Upper lobe of left lung (tissue), 4 donors: Measurements from ENCODE around the gene HYAL1.

ENCODE experiments used
- EP300 ChIP-seq, 4 donors: sonication (generic); formaldehyde crosslinking; IDR thresholded peaks; one replicate each; pipeline ENCODE4 v1.5.1; 2017; ENCODE audit warnings: antibody characterized with exemption in 4 of 4, control low read depth in 2 of 4
- TF ChIP-seq, protein P1 (sequence below), 6 experiments: fragments of 450-650 bp in 4 of 6; fragments of 200-600 bp in 2 of 6; sonication (generic) in 2 of 6; IDR thresholded peaks; one replicate each; pipeline ENCODE4 v1.5.1; 2016 to 2019; ENCODE audit warnings: antibody characterized with exemption in 6 of 6

DNA sequence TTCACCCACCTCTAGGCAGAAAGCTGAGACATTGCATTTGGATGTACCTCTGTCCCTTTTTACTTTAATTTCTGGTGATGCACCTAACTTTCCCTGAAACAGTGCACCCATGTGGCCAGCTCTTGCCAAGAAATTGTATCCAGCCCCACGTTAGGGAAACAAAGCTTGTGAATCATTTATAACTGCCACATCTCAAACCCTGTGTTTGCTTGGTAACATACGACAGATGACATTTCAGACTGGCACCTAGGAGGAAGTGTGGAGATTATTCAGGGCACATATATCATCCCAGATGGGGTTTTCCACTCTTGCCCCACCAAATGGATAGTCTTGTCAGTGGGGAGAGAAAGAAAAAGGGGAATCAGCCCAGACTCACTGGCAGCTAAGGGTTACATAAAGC is 49.4 kb upstream of the HYAL1 start:
- TF ChIP-seq EP300 (IDR thresholded peaks at IDR 0.05), result no peak
- TF ChIP-seq, protein P1, sequence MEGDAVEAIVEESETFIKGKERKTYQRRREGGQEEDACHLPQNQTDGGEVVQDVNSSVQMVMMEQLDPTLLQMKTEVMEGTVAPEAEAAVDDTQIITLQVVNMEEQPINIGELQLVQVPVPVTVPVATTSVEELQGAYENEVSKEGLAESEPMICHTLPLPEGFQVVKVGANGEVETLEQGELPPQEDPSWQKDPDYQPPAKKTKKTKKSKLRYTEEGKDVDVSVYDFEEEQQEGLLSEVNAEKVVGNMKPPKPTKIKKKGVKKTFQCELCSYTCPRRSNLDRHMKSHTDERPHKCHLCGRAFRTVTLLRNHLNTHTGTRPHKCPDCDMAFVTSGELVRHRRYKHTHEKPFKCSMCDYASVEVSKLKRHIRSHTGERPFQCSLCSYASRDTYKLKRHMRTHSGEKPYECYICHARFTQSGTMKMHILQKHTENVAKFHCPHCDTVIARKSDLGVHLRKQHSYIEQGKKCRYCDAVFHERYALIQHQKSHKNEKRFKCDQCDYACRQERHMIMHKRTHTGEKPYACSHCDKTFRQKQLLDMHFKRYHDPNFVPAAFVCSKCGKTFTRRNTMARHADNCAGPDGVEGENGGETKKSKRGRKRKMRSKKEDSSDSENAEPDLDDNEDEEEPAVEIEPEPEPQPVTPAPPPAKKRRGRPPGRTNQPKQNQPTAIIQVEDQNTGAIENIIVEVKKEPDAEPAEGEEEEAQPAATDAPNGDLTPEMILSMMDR (IDR thresholded peaks at IDR 0.05), result no peak
